GM12891 (cell line): ENCODE data around the gene PCNA. TPM values are rescaled to one million over a fixed set of nuclear protein-coding genes. Genes with fewer than 3 reads are reported as not detected.

Source experiments
- DNase-seq: peaks from one replicate; pipeline ENCODE4 v3.0.0; 2011; ENCODE audit warnings: low spot score; ENCODE audit not compliant: insufficient read length
- FAIRE-seq: peaks from 2 replicates; lab custom pipeline; 2011; peaks lifted over from hg19 to GRCh38; lab: Jason Lieb, UNC
- PAX5 ChIP-seq: IDR thresholded peaks from 2 replicates; pipeline ENCODE4 v1.6.1; 2011; ENCODE audit warnings: low read length, moderate library complexity, mild to moderate bottlenecking; ENCODE audit not compliant: insufficient read depth, severe bottlenecking
- POLR2A ChIP-seq: IDR thresholded peaks from 2 replicates; pipeline ENCODE4 v1.6.1; 2011; ENCODE audit warnings: low read depth, low read length, control low read depth
- POLR2AphosphoS5 ChIP-seq: IDR thresholded peaks from 2 replicates; pipeline ENCODE4 v1.6.1; 2011; ENCODE audit warnings: low read depth, low read length, control low read depth
- POU2F2 ChIP-seq: IDR thresholded peaks from 2 replicates; pipeline ENCODE4 v1.6.1; 2011; ENCODE audit warnings: low read depth, mild to moderate bottlenecking, control low read depth, low read length, moderate library complexity
- SPI1 ChIP-seq: IDR thresholded peaks from 2 replicates; pipeline ENCODE4 v1.6.1; 2011; ENCODE audit warnings: low read depth, low read length, control low read depth
- TAF1 ChIP-seq: IDR thresholded peaks from 2 replicates; pipeline ENCODE4 v1.6.1; 2011; ENCODE audit warnings: low read depth, low read length, control low read depth
- polyA plus RNA-seq: library from polyadenylated mRNA; unstranded; fragments of >200 nt; gene quantifications from one replicate; pipeline ENCODE4 v1.2.1, GENCODE V29; 2012; ENCODE audit warnings: low read depth, missing spikeins, inconsistent platforms; ENCODE audit not compliant: missing spikeins

The PCNA gene
- polyA plus RNA-seq, result 269 TPM

DNA sequence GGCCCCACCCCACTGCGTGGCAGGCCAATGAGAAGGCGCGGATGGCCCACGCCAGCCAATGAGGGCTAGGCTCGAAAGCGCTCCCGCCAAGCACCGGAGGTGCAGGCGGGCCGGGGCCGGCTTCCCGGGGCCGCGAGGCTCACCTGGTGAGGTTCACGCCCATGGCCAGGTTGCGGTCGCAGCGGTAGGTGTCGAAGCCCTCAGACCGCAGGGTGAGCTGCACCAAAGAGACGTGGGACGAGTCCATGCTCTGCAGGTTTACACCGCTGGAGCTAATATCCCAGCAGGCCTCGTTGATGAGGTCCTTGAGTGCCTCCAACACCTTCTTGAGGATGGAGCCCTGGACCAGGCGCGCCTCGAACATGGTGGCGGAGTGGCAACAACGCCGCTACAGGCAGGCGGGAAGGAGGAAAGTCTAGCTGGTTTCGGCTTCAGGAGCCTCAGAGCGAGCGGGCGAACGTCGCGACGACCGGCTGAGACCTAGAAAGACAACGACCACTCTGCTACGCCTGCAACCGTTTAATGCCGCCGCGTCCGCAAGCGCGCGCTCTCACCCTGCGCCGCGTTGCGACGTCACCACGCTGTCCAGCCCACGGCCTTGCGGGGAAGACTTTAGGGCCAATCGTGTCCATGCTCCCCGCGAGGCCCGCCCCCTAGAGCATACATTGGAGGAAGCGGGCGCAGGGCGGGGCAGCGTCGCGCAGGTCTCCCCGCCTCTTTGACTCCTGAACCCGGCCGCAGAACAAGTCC lies at the start of gene PCNA:
PCNA (minus strand) TSS at position 524 of the 750 bp plus-strand sequence; CDS start at position 364, 160 bp downstream.
- DNase-seq, result peak; percentile 87
- peak; percentile 100 for FAIRE-seq
- TF ChIP-seq PAX5, result no peak
- no peak for TF ChIP-seq SPI1
- TF ChIP-seq POLR2AphosphoS5, result peak; percentile 99
- TF ChIP-seq POLR2A, result peak; percentile 99
- TF ChIP-seq POU2F2, result peak; percentile 88
- peak; percentile 98 for TF ChIP-seq TAF1

- no peak for FAIRE-seq
- no peak for TF ChIP-seq POU2F2
- no peak for TF ChIP-seq TAF1
- TF ChIP-seq POLR2AphosphoS5, result no peak
- TF ChIP-seq SPI1, result no peak
- TF ChIP-seq PAX5, result no peak
- no peak for TF ChIP-seq POLR2A
- DNase-seq, result no peak
Measured at GRCh38 chr20:5168651-5169396, 49.1 kb upstream of the PCNA start.

DNA sequence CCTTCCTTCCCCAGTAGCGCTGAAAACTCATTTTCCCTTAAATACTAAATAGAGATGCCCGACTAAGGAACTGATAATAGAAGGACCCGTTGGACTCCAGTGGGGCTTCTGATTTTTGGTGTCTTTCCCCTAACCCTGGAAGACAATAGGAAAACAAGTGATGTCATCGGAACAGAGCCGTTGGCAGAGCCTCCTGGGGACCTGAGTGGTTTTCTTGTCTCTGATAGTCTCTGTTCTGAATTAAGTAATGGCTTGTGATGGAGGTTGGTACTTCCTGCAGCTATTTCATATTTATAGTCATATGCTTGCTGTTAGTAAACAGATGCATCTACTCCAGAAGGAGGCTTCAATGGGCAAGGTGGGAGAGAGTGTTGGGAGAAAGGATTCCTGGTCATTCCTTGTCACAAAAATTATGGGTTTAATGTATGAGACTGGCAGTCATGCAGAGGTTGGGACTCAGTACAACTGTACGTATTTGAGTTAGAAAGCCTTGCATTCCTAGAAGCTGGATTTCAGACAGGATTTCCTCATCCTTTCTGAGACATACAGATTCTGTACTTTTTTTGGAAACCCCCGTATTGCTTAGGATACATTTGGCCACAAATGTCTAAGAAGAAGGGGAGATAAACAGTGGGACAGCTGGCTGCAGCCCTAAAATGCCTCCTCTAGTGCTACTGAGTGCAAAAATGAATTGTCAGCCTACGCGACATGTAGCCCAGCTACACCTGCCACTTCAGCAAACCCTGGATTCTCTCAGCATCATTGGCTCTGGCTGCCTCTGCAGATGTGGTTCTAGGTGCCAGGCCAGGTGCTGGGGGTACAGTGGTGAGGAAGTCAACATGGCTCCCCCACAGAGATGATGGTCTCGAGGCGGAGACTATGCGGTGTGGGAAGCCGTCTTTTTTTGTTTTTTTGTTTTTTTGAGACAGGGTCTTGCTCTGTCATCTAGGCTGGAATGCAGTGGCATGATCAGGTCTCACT lies 45.2 kb upstream of the PCNA start:
- TF ChIP-seq POU2F2 (no peak), PAX5 (no peak), SPI1 (no peak), TAF1 (no peak), POLR2A (no peak), POLR2AphosphoS5 (no peak)
- DNase-seq (no peak), FAIRE-seq (no peak)

DNA sequence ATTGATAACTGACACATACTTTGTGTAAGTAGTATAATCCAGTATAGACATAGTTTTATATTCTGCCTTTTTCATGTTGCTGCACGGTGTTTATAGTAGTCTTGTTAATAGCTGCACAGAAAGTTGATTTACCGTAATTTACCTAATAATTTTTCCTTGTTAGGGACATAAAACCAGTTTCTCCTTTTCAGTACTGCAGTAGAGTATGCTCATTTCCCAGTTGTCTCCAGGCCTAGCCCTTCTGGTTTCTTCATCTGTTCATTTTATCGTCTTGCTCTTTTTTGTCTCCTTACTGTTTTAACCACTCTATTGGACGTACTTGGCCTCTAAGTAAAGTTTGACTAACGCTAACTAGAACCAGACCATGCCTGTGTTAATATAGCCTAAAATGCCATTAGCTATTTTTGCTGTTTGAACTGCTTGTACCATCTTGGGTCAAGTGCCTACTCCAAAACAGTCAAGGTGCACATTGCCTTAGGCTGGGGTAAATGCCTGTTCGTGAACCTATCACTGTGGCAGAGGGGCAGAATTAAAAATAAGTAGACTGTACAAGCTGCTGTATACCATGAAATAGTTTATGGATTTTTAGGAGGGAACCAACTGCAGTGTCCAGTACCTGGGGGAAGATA lies 41.9 kb upstream of the PCNA start:
- DNase-seq (no peak), FAIRE-seq (no peak)
- no peak for TF ChIP-seq POLR2A
- no peak for TF ChIP-seq TAF1
- no peak for TF ChIP-seq PAX5
- TF ChIP-seq POU2F2, result no peak
- TF ChIP-seq POLR2AphosphoS5, result no peak
- no peak for TF ChIP-seq SPI1

GRCh38 chr20:5160882-5161281 lies 41.1 kb upstream of the PCNA start:
- FAIRE-seq, result no peak
- no peak for TF ChIP-seq POU2F2
- DNase-seq, result no peak

- DNase-seq (no peak), FAIRE-seq (no peak)
- TF ChIP-seq TAF1, result no peak
- no peak for TF ChIP-seq PAX5
- no peak for TF ChIP-seq POU2F2
- no peak for TF ChIP-seq POLR2A
- no peak for TF ChIP-seq POLR2AphosphoS5
Measured at GRCh38 chr20:5159928-5160327, 40.2 kb upstream of the PCNA start.

- no peak for FAIRE-seq
Measured at GRCh38 chr20:5156675-5157448, 37.1 kb upstream of the PCNA start.

GRCh38 chr20:5155404-5155803 lies 35.6 kb upstream of the PCNA start:
- no peak for FAIRE-seq
- TF ChIP-seq POU2F2, result no peak
- TF ChIP-seq POLR2A, result no peak
- TF ChIP-seq SPI1, result no peak
- no peak for TF ChIP-seq POLR2AphosphoS5
- no peak for TF ChIP-seq TAF1
- no peak for TF ChIP-seq PAX5
- DNase-seq, result no peak

More at GRCh38 chr20:5156675-5157448, 37.1 kb upstream of the PCNA start:
- no peak for TF ChIP-seq POLR2AphosphoS5
- TF ChIP-seq PAX5, result no peak
- no peak for TF ChIP-seq POLR2A
- TF ChIP-seq SPI1, result no peak
- no peak for TF ChIP-seq POU2F2
- no peak for TF ChIP-seq TAF1
- DNase-seq, result no peak
